GM12874 (cell line): ENCODE data around the gene TRIM72.

Experiments used
- TF ChIP-seq, protein P1 (sequence below): IDR thresholded peaks from 2 replicates; pipeline ENCODE4 v1.5.1; 2011; ENCODE audit warnings: low read depth, mild to moderate bottlenecking, control low read depth, low read length, moderate library complexity; ENCODE audit not compliant: insufficient read depth

TRIM72 gene

DNA sequence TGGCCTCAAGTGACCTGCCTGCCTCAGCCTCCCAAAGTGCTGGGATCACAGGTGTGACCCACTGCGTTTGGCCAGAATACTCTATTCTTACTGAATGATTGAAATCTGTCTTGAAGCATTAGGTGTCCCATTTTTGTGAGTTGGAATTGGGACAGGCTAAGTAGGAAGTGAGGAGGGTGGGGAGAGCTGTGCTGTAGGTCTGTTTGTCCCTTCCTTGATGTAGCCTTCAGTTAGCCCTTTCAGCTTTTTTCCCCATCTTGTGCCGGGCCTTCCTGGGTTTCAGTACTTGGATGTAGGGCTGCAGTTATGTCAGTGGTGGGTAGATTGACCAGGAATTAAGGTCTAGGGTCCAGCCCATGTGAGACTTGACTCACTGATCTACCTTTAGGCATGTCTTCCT, 20.0 kb upstream of the TRIM72 start:
- TF ChIP-seq, protein P1, sequence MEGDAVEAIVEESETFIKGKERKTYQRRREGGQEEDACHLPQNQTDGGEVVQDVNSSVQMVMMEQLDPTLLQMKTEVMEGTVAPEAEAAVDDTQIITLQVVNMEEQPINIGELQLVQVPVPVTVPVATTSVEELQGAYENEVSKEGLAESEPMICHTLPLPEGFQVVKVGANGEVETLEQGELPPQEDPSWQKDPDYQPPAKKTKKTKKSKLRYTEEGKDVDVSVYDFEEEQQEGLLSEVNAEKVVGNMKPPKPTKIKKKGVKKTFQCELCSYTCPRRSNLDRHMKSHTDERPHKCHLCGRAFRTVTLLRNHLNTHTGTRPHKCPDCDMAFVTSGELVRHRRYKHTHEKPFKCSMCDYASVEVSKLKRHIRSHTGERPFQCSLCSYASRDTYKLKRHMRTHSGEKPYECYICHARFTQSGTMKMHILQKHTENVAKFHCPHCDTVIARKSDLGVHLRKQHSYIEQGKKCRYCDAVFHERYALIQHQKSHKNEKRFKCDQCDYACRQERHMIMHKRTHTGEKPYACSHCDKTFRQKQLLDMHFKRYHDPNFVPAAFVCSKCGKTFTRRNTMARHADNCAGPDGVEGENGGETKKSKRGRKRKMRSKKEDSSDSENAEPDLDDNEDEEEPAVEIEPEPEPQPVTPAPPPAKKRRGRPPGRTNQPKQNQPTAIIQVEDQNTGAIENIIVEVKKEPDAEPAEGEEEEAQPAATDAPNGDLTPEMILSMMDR = no peak

DNA sequence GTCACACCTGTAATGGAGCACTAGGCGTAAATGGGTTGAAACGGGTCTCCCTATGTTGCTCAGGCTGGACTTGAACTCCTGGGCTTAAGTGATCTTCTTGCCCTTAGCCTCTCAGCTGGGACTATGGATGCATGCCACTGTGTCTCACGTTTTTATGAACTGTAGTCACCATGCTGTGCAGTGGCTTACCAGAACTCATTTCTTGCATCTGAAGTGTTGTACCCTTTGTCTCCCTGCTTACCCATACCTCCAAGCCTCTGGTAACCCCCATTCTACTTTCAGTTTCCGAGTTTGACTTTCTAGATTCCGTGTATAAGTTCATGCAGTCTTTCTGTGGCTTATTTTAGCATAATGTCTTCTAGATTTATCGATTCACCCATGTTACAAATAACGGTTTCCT, 19.0 kb upstream of the TRIM72 start:
- TF ChIP-seq, protein P1 = no peak

DNA sequence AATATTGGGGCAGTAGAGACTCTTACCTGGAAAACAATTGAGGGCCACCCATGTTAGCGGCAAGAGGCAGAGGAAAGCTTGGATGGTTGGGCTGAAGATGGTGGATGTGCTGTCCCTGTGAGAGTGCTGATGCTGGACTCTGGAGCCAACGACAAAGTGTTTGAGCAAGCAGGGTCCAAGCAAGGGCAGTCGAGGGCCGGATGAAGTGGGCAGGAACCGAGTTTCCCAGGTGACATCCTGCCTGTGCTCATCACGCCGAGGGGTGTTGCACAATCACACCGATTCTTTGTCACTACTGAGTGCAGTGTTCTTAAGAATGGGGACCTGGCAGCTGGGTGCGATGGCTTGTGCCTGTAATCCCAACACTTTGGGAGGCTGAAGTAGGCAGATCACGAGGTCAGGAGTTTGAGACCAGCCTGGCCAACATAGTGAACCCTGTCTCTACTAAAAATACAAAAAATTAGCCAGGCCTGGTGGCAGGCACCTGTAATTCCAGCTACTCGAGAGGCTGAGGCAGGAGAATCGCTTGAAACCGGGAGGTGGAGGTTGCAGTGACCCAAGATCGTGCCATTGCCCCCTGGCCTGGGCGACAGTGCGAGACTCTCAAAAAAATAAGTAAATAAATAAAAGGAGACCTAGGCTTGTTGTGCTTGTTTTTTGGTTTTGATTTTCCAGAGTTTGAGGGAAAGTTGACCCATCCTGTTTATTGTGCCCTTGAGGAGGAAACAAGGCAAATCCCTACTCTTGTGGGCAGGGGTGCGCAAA, 17.4 kb upstream of the TRIM72 start:
- TF ChIP-seq, protein P1 = no peak

DNA sequence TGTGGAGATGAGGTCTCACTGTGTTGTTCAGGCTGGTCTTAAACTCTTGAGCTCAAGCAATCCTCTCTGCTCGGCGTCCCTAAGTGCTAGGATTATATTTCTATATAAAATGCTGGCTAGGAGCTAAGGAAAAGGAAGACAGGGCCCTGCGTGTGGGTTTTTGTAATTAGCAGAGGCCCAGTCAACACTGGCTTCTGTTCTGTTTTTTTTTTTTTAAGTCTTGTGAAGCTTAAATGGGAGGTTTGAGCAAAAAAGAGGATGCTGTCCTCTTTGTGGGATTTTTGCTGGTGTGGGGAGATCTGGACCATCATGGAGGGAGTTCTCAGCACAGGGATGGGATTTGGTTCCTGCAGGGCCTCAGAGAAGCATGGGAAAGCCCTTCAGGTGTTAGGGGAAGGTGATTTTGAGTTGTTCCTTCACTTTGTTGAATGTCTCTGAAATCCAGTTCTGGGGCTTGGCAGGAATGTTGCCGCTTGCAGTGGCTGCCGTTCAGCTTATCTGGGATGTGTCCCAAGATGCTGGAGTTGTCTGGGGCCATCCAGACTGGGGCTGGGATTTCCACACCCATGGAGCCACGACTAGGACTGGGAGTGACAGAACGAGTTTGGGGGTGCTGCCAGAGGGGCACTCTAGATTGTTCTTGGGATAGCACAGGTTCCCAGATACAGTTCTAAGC, 15.6 kb upstream of the TRIM72 start:
- TF ChIP-seq, protein P1 = no peak

DNA sequence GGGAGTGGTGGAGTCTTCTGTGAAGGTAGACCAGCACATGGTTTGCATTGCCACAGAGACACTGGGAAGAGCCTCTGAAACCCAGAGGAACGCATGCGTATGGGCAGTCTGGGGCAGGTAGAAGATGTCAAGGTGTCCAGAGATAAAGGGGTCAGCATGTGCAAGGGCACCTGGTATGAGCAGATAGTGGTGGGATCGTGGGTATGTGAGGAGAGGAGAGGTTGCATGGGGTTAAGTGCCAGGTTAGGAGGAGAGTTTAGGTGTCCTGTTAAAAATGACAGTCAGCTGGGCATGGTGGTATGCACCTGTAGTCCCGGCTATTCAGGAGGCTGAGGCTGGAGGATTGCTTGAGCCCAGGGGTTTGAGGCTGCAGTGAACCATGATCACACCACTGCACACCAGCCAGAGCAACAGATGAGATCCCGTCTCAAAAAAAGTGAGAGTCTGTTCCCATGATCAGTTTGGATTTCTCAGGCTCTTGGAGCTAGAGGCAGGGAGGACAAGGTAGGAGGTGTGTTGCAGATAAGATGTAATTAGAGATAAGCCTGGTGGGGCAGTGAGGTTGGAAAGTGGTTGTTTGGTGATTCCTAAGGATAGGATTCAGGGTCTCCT, 14.4 kb upstream of the TRIM72 start:
- TF ChIP-seq, protein P1 = no peak

DNA sequence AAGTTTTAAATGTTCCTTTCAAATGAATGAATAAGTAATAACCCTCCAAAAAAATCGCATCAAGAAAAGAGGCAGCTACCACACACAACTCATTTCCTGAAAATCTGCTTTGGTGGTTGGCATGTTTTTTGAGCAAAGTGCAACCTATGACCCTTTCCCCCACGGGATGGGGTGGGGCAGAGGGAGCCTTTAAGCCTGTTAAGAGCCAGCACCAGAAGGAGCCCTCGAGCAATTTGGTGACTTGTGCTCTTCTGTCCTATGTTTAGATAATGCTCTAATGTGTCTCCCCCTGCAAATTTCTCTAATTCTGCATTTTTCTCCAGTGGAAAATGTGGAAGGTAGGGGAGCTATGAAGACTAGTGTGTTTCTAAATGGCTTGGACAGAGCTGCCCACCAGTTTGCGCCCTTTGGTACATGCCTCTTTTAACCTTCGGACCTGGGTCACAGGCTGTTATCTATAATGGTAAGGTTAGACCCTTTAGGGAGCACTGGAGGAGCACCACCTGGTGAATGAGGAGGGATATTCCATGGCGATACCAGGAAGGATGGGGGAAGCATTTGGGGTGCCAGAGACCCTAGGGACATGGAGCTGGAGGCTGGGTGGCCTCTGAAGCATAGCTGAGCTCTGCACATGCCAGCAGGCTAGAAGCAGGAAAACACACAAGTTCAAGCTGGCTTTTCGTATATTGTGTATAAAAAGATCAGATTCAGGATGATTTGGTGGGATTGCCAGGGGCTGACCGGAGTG, 12.9 kb upstream of the TRIM72 start:
- TF ChIP-seq, protein P1 = no peak

DNA sequence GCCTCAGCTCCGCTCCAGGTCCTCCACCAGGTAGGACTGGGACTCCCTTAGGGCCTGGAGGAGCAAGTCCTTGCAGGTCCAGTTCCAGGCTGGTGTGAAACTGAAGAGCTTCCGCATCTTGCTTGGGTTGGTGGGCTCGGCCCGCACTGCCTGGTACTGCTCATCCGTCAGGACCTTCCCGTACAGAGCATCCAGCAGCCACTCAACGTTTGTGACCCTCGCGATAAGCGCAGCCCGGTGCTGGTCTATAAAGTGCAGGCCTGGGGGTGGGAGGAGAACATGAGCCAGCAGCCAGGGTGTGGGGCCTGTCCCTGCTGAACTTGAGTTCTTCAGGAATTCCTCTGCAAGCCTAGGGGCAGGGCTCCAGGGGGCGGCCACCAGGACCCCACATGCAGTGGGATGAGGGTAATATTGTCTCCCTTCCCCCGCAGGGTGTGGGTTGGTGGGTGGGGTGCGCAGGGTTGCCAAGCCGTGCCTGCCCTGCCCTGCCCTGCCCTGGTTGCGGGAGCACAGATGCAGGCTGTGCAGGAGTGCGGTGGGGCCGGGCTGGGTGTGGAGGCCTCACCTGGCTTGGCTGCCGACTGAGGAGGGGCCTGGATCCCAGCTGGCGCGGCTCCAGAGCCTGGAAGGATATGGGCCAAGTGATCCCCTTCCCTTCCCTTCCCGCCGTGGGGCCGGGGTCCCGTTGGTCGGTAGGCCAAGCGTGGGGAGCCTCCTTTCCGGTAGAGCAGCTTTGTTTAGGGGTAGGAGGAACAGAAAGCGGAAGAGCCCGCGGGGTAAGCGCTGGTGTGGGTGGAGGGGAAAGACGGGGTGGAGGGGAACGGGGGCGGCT, 12.1 kb upstream of the TRIM72 start:
- TF ChIP-seq, protein P1 = no peak
